ENCODE results near the gene CHADL. TPM values are rescaled to one million over a fixed set of nuclear protein-coding genes. Genes with fewer than 3 reads are reported as not detected.

CHADL gene
- total and polyA plus RNA-seq, 2 of the 4 experiments (the other 2 are of a cell fraction): 0.18 to 0.53 TPM

- Histone ChIP-seq H3K4me2 (ENCODE audit: low read depth, low read length) (no peak overlapping the region), H3K14ac (replicated peaks; ENCODE audit: low read depth, low read length) (no peak overlapping the region), H3K36me3 (ENCODE audit: control insufficient read depth, insufficient read depth, low read length) (peaks cover 6% of the 10 kb centered on the region), H3K4me3 (ENCODE audit: insufficient read depth, low read depth, low read length) (no peak overlapping the region), H3K27ac (ENCODE audit: insufficient read depth, low read length) (no peak overlapping the region), H3K18ac (ENCODE audit: low read depth, low read length) (no peak overlapping the region), H3K9ac (ENCODE audit: low read depth, low read length) (no peak overlapping the region), H3K23ac (ENCODE audit: low read depth, low read length) (no peak overlapping the region), H4K91ac (ENCODE audit: insufficient read depth, low read depth, low read length) (no peak overlapping the region), H2BK120ac (ENCODE audit: low read depth, low read length) (no peak overlapping the region), H3K4ac (ENCODE audit: low read depth, low read length) (no peak overlapping the region), H2AK9ac (replicated peaks; ENCODE audit: low read depth, low read length, poor library complexity) (no peak overlapping the region), H3K79me1 (ENCODE audit: low read depth in 1 of 2, low read length in 2 of 2) (peaks cover 0 to 5% of the 10 kb centered on the region in 2 experiments; a peak in 1 of 4 replicates), H2BK20ac (ENCODE audit: low read depth, low read length) (no peak overlapping the region), H2BK15ac (ENCODE audit: low read depth, low read length) (no peak overlapping the region), H4K8ac (ENCODE audit: low read depth in 2 of 2, low read length in 2 of 2) (no peak overlapping the region), H3K9me1 (ENCODE audit: insufficient read depth, low read length) (peaks cover 8% of the 10 kb centered on the region; the same call in 1 of the 2 replicates), H3K56ac (ENCODE audit: extremely low read depth, insufficient read depth, low read length) (no peak overlapping the region), H2BK5ac (ENCODE audit: low read depth, low read length, poor library complexity, severe bottlenecking) (no peak overlapping the region), H3K9me3 (ENCODE audit: control insufficient read depth, insufficient read depth, low read length) (no peaks in the 10 kb centered on the region), H4K5ac (ENCODE audit: low read depth, low read length) (no peak overlapping the region), H4K20me1 (ENCODE audit: insufficient read depth, low read length) (peaks cover 3% of the 10 kb centered on the region; the same call in 1 of the 2 replicates), H2AK5ac (ENCODE audit: low read depth, low read length) (no peak overlapping the region), H3K4me1 (ENCODE audit: control insufficient read depth, insufficient read depth, low read length) (0 out of 2 replicates have a peak, but pooled peaks cover 4% of the 10 kb centered on the region), H3K27me3 (ENCODE audit: control insufficient read depth, insufficient read depth, low read length) (no peaks in the 10 kb centered on the region), H2AFZ (replicated peaks; ENCODE audit: low read length, poor library complexity) (no peak overlapping the region)
- DNase-seq (no peak), ATAC-seq (ENCODE audit: low read depth) (no peak)
- POLR2A ChIA-PET (ENCODE audit: unreplicated experiment): no interaction called here
- in situ Hi-C loops (cut with MboI; ENCODE audit: low sequenced_read_pairs): no loop called here
- 72% methylated on average over 12 of the region's 19 CpGs; no CpG with 5 or more reads in 1 of the 2 experiments for WGBS, 2 experiments (ENCODE audit: extremely low coverage in 2 of 2, insufficient read length in 1 of 2)
- dilution Hi-C loops (cut with HindIII; ENCODE audit: low sequenced_read_pairs, unreplicated experiment): no loop called here
- BruUV-seq (replicated peaks): no TSS peak
- CTCF ChIA-PET: no interaction called here
- TF ChIP-seq SMC3 (IDR thresholded peaks at IDR 0.05; ENCODE audit: low read depth, low read length) (no peak), RFX5 (IDR thresholded peaks at IDR 0.05; ENCODE audit: low read depth, low read length) (no peak), CTCF (conservative IDR thresholded peaks at IDR 0.05; ENCODE audit: low read depth, low read length) (no peak), POLR2A (IDR thresholded peaks at IDR 0.05; ENCODE audit: low read depth, low read length) (no peak), NFE2L2 (IDR thresholded peaks at IDR 0.05; ENCODE audit: low read depth, low read length) (no peak), RAD21 (IDR thresholded peaks at IDR 0.05; ENCODE audit: low read length) (no peak), RCOR1 (IDR thresholded peaks at IDR 0.05; ENCODE audit: insufficient replicate concordance, low read length) (no peak)
- intact Hi-C loops (cut with micrococcal nuclease): loop anchor here (2.0 kb wide), 1 partner anchor 66 kb away; the partner anchor contains the start of gene ZC3H7B
Observed at GRCh38 chr22:41234815-41235695, 5.7 kb downstream of the CHADL start.

Data from IMR-90 (cell line).